ENCODE data around the gene FPGS.

FPGS gene

GRCh38 chr9:127790094-127790855, 12.4 kb upstream of the FPGS start:
- no peak for DNase-seq

GRCh38 chr9:127791085-127791484, 11.6 kb upstream of the FPGS start:
- no peak for DNase-seq

GRCh38 chr9:127792417-127793031, 10.2 kb upstream of the FPGS start:
- no peak for DNase-seq

- no peak for DNase-seq
Observed at GRCh38 chr9:127793093-127793708, 9.5 kb upstream of the FPGS start.

- DNase-seq, result no peak
Observed at GRCh38 chr9:127794001-127794791, 8.5 kb upstream of the FPGS start.

- DNase-seq, result no peak
Observed at GRCh38 chr9:127796225-127796813, 6.4 kb upstream of the FPGS start.

- DNase-seq, result no peak
Observed at GRCh38 chr9:127796852-127797370, 5.8 kb upstream of the FPGS start.

GRCh38 chr9:127801955-127802575, 617 bp upstream of the FPGS start:
- no peak for DNase-seq

GRCh38 chr9:127803507-127804352, 1.0 kb downstream of the FPGS start:
- DNase-seq, result no peak

- DNase-seq, result no peak
Observed at GRCh38 chr9:127805620-127806019, 2.9 kb downstream of the FPGS start.

- no peak for DNase-seq
Observed at GRCh38 chr9:127806871-127807270, 4.2 kb downstream of the FPGS start.

- no peak for DNase-seq
Observed at GRCh38 chr9:127808347-127809001, 5.8 kb downstream of the FPGS start.

- DNase-seq, result no peak
Observed at GRCh38 chr9:127809002-127809539, 6.4 kb downstream of the FPGS start.

- DNase-seq, result no peak
Observed at GRCh38 chr9:127809540-127810377, 7.1 kb downstream of the FPGS start.

GRCh38 chr9:127810378-127811187, 7.9 kb downstream of the FPGS start:
- no peak for DNase-seq

- DNase-seq, result no peak
Observed at GRCh38 chr9:127812011-127812410, 9.3 kb downstream of the FPGS start.

GRCh38 chr9:127812936-127813675, 10.4 kb downstream of the FPGS start:
- DNase-seq, result no peak

- DNase-seq, result no peak
Observed at GRCh38 chr9:127813686-127814226, 11.1 kb downstream of the FPGS start.

All from NCI-H2107 (cell line).